Measurements from ENCODE around the gene HDAC6. TPM values are rescaled to one million over a fixed set of nuclear protein-coding genes. Genes with fewer than 3 reads are reported as not detected.

HDAC6 gene
- total and polyA plus RNA-seq, 12 donors = 28.4 to 102 (median 32.3) TPM

DNA sequence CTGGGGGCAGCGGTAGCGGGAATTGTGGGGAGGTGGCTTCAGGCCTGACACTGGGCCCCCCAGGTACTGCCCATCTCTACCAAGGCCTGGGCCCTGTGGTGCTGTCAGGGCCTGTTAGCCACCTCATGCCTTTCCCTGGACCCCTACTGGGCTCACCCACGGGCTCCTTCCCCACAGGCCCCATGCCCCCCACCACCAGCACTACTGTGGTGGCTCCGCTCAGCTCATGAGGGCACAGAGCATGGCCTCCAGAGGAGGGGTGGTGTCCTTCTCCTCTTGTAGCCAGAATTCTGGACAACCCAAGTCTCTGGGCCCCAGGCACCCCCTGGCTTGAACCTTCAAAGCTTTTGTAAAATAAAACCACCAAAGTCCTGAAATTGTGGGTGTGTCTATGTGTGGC lies 7.9 kb upstream of the HDAC6 start:
- ATAC-seq = no peak
- TF ChIP-seq, protein P1, sequence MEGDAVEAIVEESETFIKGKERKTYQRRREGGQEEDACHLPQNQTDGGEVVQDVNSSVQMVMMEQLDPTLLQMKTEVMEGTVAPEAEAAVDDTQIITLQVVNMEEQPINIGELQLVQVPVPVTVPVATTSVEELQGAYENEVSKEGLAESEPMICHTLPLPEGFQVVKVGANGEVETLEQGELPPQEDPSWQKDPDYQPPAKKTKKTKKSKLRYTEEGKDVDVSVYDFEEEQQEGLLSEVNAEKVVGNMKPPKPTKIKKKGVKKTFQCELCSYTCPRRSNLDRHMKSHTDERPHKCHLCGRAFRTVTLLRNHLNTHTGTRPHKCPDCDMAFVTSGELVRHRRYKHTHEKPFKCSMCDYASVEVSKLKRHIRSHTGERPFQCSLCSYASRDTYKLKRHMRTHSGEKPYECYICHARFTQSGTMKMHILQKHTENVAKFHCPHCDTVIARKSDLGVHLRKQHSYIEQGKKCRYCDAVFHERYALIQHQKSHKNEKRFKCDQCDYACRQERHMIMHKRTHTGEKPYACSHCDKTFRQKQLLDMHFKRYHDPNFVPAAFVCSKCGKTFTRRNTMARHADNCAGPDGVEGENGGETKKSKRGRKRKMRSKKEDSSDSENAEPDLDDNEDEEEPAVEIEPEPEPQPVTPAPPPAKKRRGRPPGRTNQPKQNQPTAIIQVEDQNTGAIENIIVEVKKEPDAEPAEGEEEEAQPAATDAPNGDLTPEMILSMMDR (IDR thresholded peaks at IDR 0.05) = no peak
- no peak overlapping the region for H3K4me3 ChIP-seq
- peaks cover 0 to 6% (median 0%) of the 10 kb centered on the region in 7 donors for H3K27me3 ChIP-seq
- intact Hi-C loops (cut with DNase I) = loop anchor here in 1 of 10 donors (10.0 kb wide), 1 partner anchor 99 kb away; the partner anchor contains the start of gene SUV39H1
- DNase-seq = no peak
- WGBS, 2 donors = 72 to 84% methylated on average over 2 to 4 of the region's 4 CpGs
- no peak overlapping the region for H3K27ac ChIP-seq
- no peaks in the 10 kb centered on the region for H3K4me1 ChIP-seq
- no peaks in the 10 kb centered on the region for H3K36me3 ChIP-seq
- H3K9me3 ChIP-seq = no peaks in the 10 kb centered on the region

DNA sequence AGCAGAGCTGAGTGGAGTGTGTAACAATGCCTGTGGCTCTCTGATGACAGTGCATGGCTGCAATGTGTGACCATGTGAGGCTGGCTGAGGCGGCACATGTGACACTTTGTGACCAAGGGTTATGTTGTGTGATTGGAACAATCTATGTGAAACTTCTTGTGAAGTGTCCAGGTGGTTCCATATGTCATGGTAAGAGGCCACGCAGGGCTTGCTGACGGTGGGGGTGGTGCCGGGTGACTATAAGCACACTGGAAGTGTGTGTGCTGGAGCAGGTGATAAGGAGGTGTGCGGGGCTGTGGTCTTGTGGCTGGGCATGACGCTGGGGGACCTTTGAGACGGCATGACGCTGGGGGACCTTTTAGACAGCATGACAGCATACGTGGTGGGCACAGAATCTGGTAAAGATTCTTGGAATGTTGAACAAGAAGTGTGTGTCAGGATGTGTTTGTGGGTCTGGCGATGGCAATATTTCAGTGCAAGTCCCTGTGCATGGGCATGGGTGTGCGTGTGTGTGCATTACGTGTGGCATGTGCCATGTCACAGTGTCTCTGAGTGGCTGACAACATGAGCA lies 7.4 kb upstream of the HDAC6 start:
- no peak overlapping the region for H3K4me3 ChIP-seq
- peaks cover 0 to 6% (median 0%) of the 10 kb centered on the region in 7 donors for H3K27me3 ChIP-seq
- intact Hi-C loops (cut with DNase I) = loop anchor here in 1 of 10 donors (10.0 kb wide), 1 partner anchor 100 kb away; the partner anchor contains the start of gene SUV39H1
- TF ChIP-seq, protein P1 (IDR thresholded peaks at IDR 0.05) = no peak
- DNase-seq (no peak), ATAC-seq (no peak)
- WGBS, 2 donors = 75 to 77% methylated on average over 12 of the region's 12 CpGs
- H3K4me1 ChIP-seq = no peaks in the 10 kb centered on the region
- no peaks in the 10 kb centered on the region for H3K9me3 ChIP-seq
- H3K27ac ChIP-seq = no peak overlapping the region
- H3K36me3 ChIP-seq = no peaks in the 10 kb centered on the region

DNA sequence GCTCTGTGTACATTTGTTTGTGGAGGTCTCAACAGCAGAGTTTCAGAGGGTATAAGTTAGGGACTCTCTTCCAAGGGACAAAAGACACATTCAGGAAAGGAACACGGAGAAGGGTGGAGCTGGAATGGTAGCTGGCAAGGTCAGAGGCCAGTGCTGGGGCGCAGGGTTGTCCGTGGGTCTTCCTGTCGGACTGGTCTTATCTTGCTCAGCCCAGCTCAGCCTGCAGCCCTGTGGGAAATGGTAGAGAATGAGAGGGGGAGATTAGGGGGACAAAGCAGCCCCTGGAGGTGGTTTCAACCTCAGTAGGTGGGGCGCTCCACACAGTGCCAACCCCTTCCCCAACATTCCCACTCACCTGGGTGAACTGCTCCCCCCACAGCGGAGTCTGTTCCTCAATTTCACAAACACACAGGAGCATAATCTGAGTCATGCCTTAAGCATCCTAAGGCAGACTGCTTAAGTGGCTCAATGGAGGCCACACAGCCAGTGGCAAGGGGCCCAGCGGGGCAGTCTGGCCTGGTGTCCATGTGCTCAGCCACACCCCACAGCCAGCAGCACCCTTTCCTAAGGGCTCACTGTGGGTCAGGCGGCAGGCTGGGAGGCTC lies 6.9 kb upstream of the HDAC6 start:
- WGBS, 2 donors = 48 to 61% methylated on average over 7 to 8 of the region's 8 CpGs
- peaks cover 0 to 6% (median 0%) of the 10 kb centered on the region in 7 donors for H3K27me3 ChIP-seq
- no peaks in the 10 kb centered on the region for H3K36me3 ChIP-seq
- no peak overlapping the region for H3K4me3 ChIP-seq
- intact Hi-C loops (cut with DNase I) = loop anchor here in 1 of 10 donors (10.0 kb wide), 1 partner anchor 100 kb away; the partner anchor contains the start of gene SUV39H1
- DNase-seq (no peak), ATAC-seq (no peak)
- no peak overlapping the region for H3K27ac ChIP-seq
- peaks cover 0 to 1% (median 0%) of the 10 kb centered on the region in 9 donors for H3K4me1 ChIP-seq
- H3K9me3 ChIP-seq = no peaks in the 10 kb centered on the region
- TF ChIP-seq, protein P1 (IDR thresholded peaks at IDR 0.05) = no peak

DNA sequence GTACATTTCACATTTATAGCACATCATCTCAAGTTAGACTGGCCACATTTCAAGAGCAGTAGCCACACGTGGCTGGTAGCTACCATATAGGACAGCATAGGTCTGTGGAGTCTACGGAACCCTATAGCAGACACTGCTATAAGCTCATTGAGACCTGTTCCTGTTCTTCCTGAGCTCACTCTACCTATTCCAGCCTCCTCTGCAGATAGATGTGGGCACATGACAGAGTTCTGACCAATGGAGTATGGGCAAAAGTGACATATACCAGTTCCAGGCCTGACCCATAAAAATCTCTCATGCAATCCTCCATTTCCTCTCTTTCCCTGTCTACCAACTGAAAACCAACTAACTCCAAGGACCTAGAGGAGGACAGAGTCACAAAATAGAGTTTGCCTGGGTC lies 3.5 kb upstream of the HDAC6 start:
- Histone ChIP-seq H3K36me3 (peaks cover 0 to 2% (median 0%) of the 10 kb centered on the region in 9 donors), H3K9me3 (peaks cover 0 to 11% (median 0%) of the 10 kb centered on the region in 11 donors), H3K4me1 (peaks cover 0 to 16% (median 0%) of the 10 kb centered on the region in 9 donors), H3K4me3 (no peak overlapping the region), H3K27ac (no peak overlapping the region), H3K27me3 (peaks cover 0 to 6% (median 0%) of the 10 kb centered on the region in 7 donors)
- intact Hi-C loops (cut with DNase I) = loop anchor here in 1 of 10 donors (10.0 kb wide), 1 partner anchor 104 kb away; the partner anchor contains the start of gene SUV39H1
- no peak for ATAC-seq
- no peak for DNase-seq
- 88 to 93% methylated on average over 2 of the region's 2 CpGs for WGBS, 2 donors
- TF ChIP-seq, protein P1 (IDR thresholded peaks at IDR 0.05) = no peak
